Fibroblast of skin of abdomen (primary cell): Measurements from ENCODE around the gene MTMR12.

ENCODE experiments used
- DNase-seq: peaks from one replicate; pipeline ENCODE4 v3.0.0-alpha.2; 2013

MTMR12 gene

GRCh38 chr5:32187675-32188074, 125.1 kb downstream of the MTMR12 start:
- DNase-seq: no peak

GRCh38 chr5:32182463-32183063, 130.2 kb downstream of the MTMR12 start:
- no peak for DNase-seq
